GM12865 (cell line): Measurements from ENCODE around the gene CTNND2.
A peak's percentile ranks its signal among the peaks of the same experiment; 100 is the strongest.

Source experiments
- DNase-seq: peaks from one replicate; pipeline ENCODE4 v3.0.0; 2010; ENCODE audit warnings: low read depth
- H3K4me3 ChIP-seq: 2 replicates; pipeline ENCODE4 v1.5.1; 2011; ENCODE audit warnings: mild to moderate bottlenecking, low read depth, low read length, control low read depth
- TF ChIP-seq, protein P1 (sequence below): IDR thresholded peaks from 2 replicates; pipeline ENCODE4 v1.5.1; 2011; ENCODE audit warnings: low read length, control low read depth, low read depth, inconsistent platforms; ENCODE audit not compliant: insufficient read depth; ENCODE audit errors: missing control alignments

The CTNND2 gene

DNA sequence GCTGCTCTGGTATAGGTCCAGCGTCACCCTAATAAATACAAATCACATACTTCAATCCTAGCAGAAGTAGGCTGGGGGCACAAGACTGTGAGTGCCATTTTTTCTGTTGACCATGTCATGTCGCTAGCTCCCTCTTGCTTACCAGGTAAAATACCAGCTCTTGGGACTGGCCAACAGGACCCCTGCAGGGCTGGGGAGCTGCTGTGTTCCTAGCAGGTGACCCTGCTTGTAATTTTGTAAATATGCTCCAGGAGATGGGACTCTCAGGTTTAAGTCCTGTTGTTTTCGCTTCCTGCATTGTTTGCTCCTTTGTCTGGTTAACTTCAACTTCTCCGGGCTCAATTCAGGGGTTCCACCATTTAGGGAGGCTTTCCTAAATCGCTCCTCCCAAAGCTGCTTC is 856.6 kb downstream of the CTNND2 start:
- no peak for DNase-seq
- TF ChIP-seq, protein P1, sequence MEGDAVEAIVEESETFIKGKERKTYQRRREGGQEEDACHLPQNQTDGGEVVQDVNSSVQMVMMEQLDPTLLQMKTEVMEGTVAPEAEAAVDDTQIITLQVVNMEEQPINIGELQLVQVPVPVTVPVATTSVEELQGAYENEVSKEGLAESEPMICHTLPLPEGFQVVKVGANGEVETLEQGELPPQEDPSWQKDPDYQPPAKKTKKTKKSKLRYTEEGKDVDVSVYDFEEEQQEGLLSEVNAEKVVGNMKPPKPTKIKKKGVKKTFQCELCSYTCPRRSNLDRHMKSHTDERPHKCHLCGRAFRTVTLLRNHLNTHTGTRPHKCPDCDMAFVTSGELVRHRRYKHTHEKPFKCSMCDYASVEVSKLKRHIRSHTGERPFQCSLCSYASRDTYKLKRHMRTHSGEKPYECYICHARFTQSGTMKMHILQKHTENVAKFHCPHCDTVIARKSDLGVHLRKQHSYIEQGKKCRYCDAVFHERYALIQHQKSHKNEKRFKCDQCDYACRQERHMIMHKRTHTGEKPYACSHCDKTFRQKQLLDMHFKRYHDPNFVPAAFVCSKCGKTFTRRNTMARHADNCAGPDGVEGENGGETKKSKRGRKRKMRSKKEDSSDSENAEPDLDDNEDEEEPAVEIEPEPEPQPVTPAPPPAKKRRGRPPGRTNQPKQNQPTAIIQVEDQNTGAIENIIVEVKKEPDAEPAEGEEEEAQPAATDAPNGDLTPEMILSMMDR: no peak
- no peak overlapping the region for H3K4me3 ChIP-seq

GRCh38 chr5:11047030-11047429 is 857.2 kb downstream of the CTNND2 start:
- DNase-seq: no peak
- TF ChIP-seq, protein P1: no peak
- no peak overlapping the region for H3K4me3 ChIP-seq

DNA sequence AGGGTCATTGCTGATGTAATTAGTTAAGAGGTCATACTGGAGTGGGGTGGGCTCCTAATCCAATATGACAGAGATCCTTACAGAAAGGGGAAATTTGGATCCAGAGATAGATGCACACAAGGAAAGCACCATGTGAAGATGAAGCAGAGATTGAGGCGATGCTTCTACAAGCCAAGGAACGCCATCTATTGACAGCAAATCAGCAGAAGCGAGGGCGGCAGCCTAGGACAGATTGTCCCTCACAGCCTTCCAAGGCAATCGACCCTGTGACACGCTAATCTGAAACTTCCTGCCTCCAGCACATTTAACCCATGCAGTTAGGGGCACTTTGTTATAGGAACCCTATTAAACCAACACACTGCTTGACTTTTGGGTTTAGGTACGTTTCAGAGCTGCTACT is 858.1 kb downstream of the CTNND2 start:
- TF ChIP-seq, protein P1: peak; percentile 36
- peak; percentile 45 for DNase-seq
- no peak overlapping the region for H3K4me3 ChIP-seq

DNA sequence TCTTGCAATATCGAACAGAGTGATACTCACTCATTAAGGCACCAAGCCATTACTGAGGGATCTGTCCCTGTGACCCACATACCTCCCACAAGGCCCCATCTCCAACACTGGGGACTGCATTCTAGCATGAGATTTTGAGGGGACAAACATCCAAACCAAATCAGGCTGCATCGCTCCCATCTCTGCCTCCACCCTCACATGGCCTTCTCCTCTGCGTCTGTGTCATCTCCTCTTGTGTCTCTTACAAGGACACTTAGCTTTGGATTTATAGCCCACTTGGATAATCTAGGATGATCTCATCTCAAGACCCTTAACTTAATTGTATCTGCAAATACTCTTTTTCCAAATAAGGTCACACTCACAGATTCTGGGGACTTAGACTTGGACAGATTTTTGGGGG is 858.8 kb downstream of the CTNND2 start:
- TF ChIP-seq, protein P1: no peak
- H3K4me3 ChIP-seq: no peak overlapping the region
- no peak for DNase-seq

DNA sequence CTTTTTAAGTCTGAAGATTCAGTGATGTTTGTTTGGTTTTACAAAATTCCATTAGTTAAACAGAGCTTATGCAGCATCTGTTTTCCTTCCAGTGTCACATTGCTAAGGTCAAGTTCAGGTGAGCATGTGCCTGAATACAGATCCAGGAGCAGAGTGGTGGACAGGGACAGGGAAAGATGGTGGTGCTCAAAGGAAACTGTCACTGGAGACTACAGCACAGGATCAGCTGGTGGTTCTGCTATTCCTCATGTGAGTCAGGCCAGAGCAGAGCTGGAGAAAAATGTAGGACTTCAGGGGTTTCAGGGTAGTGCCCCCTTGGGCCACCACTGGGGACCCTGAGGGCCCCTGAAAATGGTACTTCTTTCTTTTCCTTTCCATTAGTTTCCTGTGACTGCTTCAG is 859.7 kb downstream of the CTNND2 start:
- TF ChIP-seq, protein P1: no peak
- H3K4me3 ChIP-seq: no peak overlapping the region
- DNase-seq: no peak

- H3K4me3 ChIP-seq: no peak overlapping the region
- no peak for DNase-seq
- TF ChIP-seq, protein P1: no peak
Measured at GRCh38 chr5:11043881-11044280, 860.4 kb downstream of the CTNND2 start.

DNA sequence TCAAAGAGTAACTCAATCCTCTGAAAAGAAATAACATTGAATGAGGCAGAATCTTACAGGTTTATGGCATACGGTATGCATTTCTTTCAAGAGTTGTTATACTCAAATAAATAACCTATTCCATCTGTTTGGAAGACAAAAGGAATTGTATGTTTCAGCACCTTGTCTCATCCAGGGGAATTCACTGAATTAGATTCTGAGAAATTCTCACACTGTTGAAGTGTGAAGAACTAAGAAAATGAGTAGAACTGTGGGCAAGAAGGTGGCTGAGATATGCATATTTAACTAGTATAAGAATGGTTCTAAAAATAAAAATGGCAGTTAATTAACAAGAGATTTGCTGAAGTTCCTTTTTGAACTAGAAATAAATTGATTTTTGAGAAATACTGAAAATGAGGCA is 863.9 kb downstream of the CTNND2 start:
- H3K4me3 ChIP-seq: no peak overlapping the region
- peak; percentile 52 for DNase-seq
- TF ChIP-seq, protein P1: no peak
